Suprapubic skin (tissue), 3 donors: ENCODE data around the gene IMPA2.

Experiments used
- CTCF ChIP-seq, 2 donors: fragments of 200-600 bp in 1 of 2; fragments of 450-650 bp in 1 of 2; sonication (generic) in 1 of 2; IDR thresholded peaks; one replicate each; pipeline ENCODE4 v1.5.1; 2016 to 2019; ENCODE audit warnings: antibody characterized with exemption in 2 of 2, mild to moderate bottlenecking in 1 of 2, moderate library complexity in 1 of 2
- POLR2A ChIP-seq, 2 donors: fragments of 450-650 bp; IDR thresholded peaks; one replicate each; pipeline ENCODE4 v1.6.1; 2017; ENCODE audit warnings: antibody characterized with exemption in 2 of 2, mild to moderate bottlenecking in 2 of 2, moderate library complexity in 2 of 2

GRCh38 chr18:12003894-12004293 lies 22.6 kb downstream of the IMPA2 start:
- TF ChIP-seq POLR2A (IDR thresholded peaks at IDR 0.05) (no peak), CTCF (IDR thresholded peaks at IDR 0.05) (no peak)
